Progenitor cell of endocrine pancreas (in vitro differentiated cells): ENCODE measurements around the gene SCRT2. TPM values are rescaled to one million over a fixed set of nuclear protein-coding genes. Genes with fewer than 3 reads are reported as not detected.

Source experiments
- DNase-seq: peaks from one replicate; pipeline ENCODE4 v3.0.0; 2021; ENCODE audit warnings: low spot score; ENCODE audit not compliant: unreplicated experiment
- H3K27ac Mint-ChIP-seq: 2 replicates; pipeline ENCODE4 v1.8.0; 2021; ENCODE audit warnings: mild to moderate bottlenecking, moderate library complexity, mixed read lengths
- H3K27me3 Mint-ChIP-seq: 2 replicates; pipeline ENCODE4 v1.8.0; 2021; ENCODE audit warnings: mixed read lengths
- H3K36me3 Mint-ChIP-seq: 2 replicates; pipeline ENCODE4 v1.8.0; 2022; ENCODE audit warnings: mixed read lengths; ENCODE audit not compliant: insufficient read depth
- H3K4me1 Mint-ChIP-seq: 2 replicates; pipeline ENCODE4 v1.8.0; 2021; ENCODE audit warnings: low read depth, mixed read lengths
- H3K4me3 Mint-ChIP-seq: 2 replicates; pipeline ENCODE4 v1.8.0; 2021; ENCODE audit warnings: low read depth, mild to moderate bottlenecking, moderate library complexity, mixed read lengths
- H3K9me3 Mint-ChIP-seq: 2 replicates; pipeline ENCODE4 v1.8.0; 2021; ENCODE audit warnings: low read depth, mixed read lengths
- CTCF ChIP-seq: fragments of 200-600 bp; sonication (generic); IDR thresholded peaks from one replicate; pipeline ENCODE4 v1.5.0; 2021; ENCODE audit warnings: antibody characterized with exemption, mild to moderate bottlenecking; ENCODE audit not compliant: unreplicated experiment
- total RNA-seq: library from RNA; stranded (reverse); gene quantifications from 2 replicates; pipeline ENCODE4 v1.2.1, GENCODE V29; 2021

The SCRT2 gene
- total RNA-seq, 1 donor from 2014 or later: not detected

GRCh38 chr20:621125-621756 lies 54.4 kb downstream of the SCRT2 start:
- H3K36me3 Mint-ChIP-seq: peaks cover 3% of the 10 kb centered on the region
- TF ChIP-seq CTCF: no peak
- DNase-seq: no peak
- H3K4me1 Mint-ChIP-seq: no peaks in the 10 kb centered on the region
- peaks cover 39% of the 10 kb centered on the region for H3K27me3 Mint-ChIP-seq
- H3K9me3 Mint-ChIP-seq: peaks cover 9% of the 10 kb centered on the region
- no peak overlapping the region for H3K4me3 Mint-ChIP-seq
- no peak overlapping the region for H3K27ac Mint-ChIP-seq

- Mint-ChIP-seq H3K4me1 (no peaks in the 10 kb centered on the region), H3K9me3 (peaks cover 9% of the 10 kb centered on the region), H3K27me3 (peaks cover 37% of the 10 kb centered on the region), H3K4me3 (no peak overlapping the region), H3K27ac (no peak overlapping the region), H3K36me3 (peaks cover 3% of the 10 kb centered on the region)
- no peak for DNase-seq
- TF ChIP-seq CTCF: no peak
Observed at GRCh38 chr20:620246-620645, 55.4 kb downstream of the SCRT2 start.

GRCh38 chr20:618980-619379 lies 56.6 kb downstream of the SCRT2 start:
- TF ChIP-seq CTCF: no peak
- peaks cover 3% of the 10 kb centered on the region for H3K36me3 Mint-ChIP-seq
- peaks cover 9% of the 10 kb centered on the region for H3K9me3 Mint-ChIP-seq
- H3K4me1 Mint-ChIP-seq: no peaks in the 10 kb centered on the region
- H3K27me3 Mint-ChIP-seq: peaks cover 43% of the 10 kb centered on the region
- H3K27ac Mint-ChIP-seq: no peak overlapping the region
- no peak for DNase-seq
- no peak overlapping the region for H3K4me3 Mint-ChIP-seq

- Mint-ChIP-seq H3K9me3 (peaks cover 9% of the 10 kb centered on the region), H3K27ac (no peak overlapping the region), H3K36me3 (peaks cover 3% of the 10 kb centered on the region), H3K4me1 (no peaks in the 10 kb centered on the region), H3K4me3 (no peak overlapping the region), H3K27me3 (peaks cover 47% of the 10 kb centered on the region)
- DNase-seq: no peak
- TF ChIP-seq CTCF: no peak
Observed at GRCh38 chr20:617934-618690, 57.5 kb downstream of the SCRT2 start.

- DNase-seq: no peak
- Mint-ChIP-seq H3K4me3 (no peak overlapping the region), H3K27ac (no peak overlapping the region), H3K4me1 (no peaks in the 10 kb centered on the region), H3K27me3 (peaks cover 54% of the 10 kb centered on the region), H3K9me3 (peaks cover 9% of the 10 kb centered on the region), H3K36me3 (peaks cover 3% of the 10 kb centered on the region)
- TF ChIP-seq CTCF: no peak
Observed at GRCh38 chr20:615514-615913, 60.1 kb downstream of the SCRT2 start.
